ENCODE data around the gene TMTC3.
"Not testable (repeated sequence)": the region's sequence is repeated elsewhere in the genome, so short reads cannot be mapped to it uniquely, and the experiment has no call there.

The TMTC3 gene
- total RNA-seq, result 14.5 to 27.2 reads per million in 2 donors

DNA sequence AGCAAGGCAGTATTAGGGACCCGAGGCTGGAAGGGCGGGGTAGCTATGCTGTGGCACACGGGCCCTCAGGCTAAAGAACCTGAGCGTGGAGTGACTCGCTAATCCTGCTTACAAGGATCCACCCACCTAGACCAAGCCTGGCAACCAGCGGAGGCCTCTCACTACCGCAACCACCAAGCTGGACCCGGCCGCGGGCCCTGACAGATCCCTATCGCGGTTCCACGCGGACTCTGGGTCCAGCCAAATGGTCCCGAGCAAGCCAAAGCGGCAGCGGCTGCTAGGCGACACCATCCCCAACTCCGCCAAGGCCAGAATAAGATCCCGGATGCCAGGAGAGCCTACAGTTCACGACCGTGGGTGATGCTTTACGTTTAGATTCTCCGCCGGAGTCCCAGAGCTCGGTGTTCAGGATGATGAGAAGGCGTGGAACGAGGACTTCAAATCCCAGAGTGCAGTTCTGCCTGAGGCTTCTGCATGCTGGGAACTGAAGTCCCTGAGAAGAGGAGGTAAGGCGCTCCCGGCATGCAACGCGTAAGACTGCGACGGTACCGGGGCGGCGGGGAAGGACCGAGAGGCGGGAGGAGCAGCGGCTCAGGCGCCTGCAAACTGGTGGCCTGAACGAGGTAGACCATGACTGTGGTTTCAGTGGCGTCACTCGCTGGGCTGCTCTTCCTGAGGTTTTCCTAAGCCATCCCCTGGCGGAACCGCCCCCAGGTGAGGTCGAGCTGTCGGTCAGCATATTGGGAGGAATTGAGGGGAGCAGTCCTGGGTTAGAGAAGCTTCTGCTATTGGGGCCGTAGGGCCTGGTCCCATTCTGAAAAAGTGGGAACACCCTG lies at the start of gene TMTC3, which contains the start of gene CEP290:
Gene TMTC3 (plus strand): TSS at position 534 of the 836 bp plus-strand sequence. CDS start 6,009 bp downstream, outside the sequence.
Gene CEP290 (minus strand): TSS at position 315 of the 836 bp plus-strand sequence. CDS start 781 bp downstream, outside the sequence.
- peak; percentile 87 for DNase-seq

DNA sequence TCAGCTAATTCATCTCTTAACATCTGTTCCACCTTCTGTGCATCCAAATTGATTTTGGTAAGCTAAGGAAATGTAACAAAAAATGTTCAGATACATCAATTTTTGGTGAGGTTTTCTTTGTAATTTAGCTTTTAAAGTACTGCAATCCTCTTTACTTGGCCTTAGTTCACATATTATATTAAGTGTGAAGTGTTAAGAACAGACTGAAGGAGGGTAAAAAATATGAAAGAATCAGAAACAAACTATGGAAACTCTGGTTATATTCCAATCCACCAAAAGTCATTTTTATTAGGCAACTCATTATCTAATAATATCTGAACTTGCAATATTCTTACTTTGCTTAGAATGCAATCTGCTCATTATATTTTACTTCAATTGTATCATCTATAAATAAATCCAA lies 49.3 kb upstream of the TMTC3 start:
- no peak for DNase-seq

DNA sequence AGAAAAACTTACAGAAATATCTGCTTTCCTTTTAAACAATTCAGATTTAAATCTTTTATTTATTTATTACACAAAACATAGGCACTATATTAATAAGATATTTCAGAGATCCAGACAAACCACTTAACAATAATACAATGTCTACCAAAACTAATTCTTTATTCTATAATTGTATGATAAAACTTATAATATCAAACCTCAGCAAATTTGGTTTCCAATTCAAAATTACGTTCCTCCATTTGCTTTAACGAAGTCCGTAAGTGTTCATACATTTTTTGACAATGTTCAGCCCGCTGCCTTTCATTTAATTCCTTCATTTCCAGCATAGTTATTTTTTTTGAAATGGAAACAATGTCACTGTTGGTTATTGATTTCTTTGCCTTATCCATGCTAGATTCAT lies 48.5 kb upstream of the TMTC3 start:
- no peak for DNase-seq

DNA sequence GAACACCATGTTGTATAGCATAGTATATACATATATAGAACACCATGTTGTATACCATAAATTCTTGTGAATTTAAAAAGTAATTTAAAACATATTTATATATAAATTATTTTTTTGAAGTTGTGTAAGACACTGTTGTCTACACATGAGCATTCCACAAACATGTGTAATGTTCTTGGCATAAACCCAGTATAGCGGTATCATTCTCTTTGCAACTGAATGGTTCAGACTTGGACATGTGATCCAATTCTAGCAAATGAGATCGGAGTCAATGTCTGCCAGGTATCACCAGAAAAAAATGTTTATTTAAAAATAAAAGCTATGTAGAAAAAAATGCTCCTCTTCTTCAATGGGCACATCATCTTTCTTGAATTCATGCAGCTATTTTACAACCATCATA lies 34.1 kb upstream of the TMTC3 start:
- no peak for DNase-seq

DNA sequence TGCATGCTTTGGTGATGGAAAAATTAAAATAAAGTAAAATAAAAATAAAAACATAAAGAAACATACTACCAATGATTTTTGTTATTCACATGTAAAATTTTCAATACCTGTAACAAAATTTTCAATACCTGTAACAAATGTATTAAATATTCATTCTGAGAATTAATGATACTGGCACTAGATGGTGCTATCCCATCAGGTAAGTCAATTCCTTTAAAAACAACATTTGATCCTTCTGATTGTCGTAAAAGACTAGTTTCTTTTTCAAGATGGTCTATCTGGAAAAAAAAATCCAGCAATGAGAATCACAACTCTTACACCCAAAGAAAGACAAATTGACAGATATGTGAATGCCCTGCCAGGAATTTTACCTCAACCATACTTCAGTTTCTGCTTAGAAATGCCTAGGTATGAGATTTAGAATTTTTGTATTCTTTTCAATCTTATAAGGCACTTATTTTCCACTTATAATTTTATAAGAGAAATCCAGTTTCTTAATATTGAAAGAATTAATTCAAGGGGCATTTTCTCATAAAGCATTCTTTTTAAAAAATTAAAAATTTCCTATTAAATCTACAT lies 30.9 kb upstream of the TMTC3 start:
- no peak for DNase-seq

DNA sequence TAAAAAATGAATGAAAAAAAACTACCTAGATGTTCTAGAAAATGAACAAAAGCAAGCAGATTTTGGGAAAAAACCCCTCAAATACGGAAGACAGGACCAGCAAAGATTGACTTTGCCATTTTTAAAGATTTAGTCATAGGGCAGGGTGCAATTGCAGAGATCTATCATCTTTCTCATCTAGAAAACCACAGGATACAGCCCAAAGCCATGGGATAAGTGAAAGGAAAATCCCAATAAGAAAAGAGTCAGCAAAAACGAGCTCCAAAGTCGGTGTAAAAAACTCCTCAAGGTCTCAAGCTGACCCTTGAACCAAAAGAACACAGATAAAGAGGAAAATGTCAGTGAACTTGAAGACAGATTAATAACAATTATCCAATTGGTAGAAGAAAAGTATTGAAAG lies 28.2 kb upstream of the TMTC3 start:
- DNase-seq, result no peak

DNA sequence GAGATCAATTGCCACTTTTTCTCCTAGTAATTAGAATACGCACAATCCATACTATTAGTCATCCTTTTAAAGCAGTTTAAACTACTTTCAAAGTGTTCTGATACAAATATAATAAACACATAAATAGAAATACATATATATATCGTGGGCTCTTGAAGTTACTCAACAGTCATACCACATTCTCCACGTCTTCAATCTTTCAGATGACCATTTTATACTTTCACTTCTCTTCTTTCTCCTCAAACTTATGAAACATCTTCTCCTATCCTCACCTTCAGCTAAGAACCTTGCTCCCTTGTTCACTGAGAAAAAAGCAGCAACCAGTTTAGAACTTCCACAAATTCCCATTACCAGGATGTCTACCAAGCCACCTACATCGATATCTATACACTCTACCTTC lies 19.4 kb upstream of the TMTC3 start:
- no peak for DNase-seq

DNA sequence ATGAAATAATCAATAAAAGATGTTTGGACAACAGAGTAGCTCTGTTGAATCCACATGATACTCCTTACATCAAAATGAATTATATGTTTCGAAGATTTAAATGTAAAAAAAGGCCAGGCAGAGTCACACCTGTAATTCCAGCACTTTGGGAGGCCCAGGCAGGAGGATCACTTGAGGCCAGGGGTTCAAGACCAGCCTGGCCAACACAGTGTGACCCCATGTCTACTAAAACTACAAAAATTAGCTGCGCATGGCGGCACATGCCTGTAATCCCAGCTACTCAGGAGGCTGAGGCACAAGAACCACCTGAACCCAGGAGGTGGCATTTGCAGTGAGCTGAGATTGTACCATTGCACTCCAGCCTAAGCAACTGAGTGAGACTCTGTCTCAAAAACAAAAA lies 15.0 kb upstream of the TMTC3 start:
- DNase-seq, result no peak

DNA sequence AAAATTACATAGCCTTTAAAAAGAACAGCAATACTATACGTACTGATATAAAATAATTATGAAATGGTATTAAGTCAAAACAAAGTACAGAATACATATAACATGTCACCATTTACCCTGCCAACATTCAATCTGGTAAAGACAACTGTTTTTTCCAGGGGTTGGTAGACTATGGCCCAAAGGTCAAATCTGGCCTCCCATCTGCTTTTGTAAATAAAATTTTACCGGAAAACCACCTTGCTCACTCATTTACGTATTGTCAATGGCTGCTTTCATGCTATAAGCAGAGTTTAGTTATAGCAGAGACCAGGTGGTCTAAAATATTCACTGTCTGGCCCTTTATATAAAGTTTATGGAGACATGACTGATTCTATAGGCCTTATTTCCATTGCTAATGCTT lies 14.3 kb upstream of the TMTC3 start:
- DNase-seq, result no peak

DNA sequence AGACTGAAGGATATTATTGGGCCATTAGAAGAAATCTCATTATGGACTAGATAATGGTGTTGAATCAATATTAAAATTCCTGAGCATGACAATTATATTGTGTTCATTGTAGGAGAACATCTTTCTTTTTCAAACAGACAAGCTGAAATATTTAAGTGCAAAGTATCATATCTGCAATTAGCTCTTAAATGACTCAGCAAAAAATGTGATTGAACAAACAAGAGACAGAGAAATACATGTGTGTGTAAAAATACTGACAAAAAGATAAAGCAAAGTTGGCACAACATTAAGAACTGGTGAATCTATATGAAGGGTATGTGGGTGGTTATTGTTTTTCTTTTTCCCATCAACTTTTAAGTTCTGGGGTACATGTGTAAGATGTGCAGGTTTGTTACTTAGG lies 9.7 kb upstream of the TMTC3 start:
- DNase-seq, result no peak

DNA sequence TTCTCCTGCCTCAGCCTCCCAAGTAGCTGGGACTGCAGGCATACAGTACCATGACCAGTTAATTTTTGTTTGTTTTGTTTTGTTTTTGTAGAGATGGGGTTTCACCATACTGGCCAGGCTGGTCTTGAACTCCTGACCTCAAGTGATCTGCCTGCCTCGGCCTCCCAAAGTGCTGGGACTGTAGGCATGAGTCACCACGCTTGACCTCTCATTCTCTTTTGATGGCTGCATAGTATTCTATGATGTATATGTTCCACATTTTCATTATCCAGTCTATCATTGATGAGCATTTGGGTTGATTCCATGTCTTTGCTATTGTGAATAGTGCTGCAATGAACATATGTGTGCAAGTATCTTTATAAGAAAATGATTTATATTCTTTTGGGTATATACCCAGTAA lies 8.9 kb upstream of the TMTC3 start:
- not testable (repeated sequence) for DNase-seq

DNA sequence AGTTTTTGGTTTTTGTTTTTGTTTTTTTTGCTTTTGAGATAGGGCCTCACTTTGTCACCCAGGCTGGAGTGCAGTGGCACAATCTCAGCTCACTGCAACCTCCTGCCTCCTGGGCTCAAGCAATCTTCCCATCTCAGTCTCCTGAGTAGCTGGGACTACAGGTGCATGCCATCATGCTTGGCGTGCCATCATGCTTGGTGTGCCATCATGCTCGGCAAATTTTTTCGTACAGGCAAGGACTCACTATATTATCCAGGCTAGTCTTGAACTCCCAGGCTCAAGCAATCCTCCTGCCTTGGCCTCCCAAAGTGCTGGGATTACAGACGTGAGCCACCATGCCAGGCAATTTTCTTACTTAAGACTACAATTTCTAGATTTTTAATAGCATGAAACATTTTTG lies 2.4 kb upstream of the TMTC3 start:
- DNase-seq, result not testable (repeated sequence)

DNA sequence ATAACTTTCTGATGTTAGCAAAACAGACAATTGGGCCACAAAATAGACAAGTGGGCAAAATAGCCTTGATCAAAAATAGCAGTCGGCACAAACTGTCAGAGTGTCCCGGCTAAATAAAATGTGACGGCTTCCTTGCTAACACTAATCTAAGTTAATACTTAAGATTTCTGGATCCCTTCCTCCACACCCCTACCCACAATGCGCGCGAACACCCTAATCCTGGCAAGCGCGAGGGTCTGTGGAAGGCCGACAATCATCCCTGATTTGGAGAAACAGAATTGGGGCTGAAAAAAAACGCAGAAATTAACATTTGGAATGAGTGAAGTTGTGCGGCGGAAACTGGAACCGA lies 708 bp upstream of the TMTC3 start:
- DNase-seq, result no peak

DNA sequence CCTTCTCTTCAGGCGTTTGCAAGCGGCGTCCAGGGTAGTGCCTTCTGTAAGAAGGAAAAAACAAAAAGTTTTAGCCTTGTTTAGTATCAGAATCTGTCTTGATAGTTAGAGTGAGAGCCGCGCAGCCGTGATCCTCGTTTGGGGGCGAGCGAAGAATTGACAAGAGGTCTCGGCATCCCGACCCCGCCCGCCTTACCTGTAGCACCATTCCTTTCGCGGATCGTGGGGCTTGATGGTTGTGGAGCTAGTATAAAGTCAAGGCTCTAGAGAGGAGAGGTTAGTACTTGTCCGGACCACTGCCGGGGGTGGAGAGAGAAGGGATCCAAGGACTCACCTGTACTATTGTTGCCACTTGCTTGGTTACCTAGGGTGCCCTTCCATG lies 494 bp downstream of the TMTC3 start:
- DNase-seq, result peak; percentile 9

DNA sequence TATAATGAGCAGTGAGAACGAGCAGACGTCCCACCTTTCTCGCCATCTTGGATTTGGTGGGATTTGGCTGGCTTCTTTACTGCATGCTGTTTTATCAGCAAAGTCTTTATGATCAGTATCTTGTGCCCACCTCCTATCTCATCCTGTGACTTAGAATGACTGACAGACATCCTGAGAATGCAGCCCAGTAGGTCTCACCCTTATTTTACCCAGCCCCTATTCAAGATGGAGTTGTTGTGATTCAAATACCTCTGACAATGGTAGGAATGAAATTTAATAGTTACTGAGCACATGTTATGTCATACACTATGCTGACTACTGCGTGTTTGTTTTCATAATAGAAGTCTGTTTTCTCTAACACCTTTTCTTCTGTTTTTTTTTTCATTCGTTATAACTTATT lies 1.9 kb downstream of the TMTC3 start:
- no peak for DNase-seq

DNA sequence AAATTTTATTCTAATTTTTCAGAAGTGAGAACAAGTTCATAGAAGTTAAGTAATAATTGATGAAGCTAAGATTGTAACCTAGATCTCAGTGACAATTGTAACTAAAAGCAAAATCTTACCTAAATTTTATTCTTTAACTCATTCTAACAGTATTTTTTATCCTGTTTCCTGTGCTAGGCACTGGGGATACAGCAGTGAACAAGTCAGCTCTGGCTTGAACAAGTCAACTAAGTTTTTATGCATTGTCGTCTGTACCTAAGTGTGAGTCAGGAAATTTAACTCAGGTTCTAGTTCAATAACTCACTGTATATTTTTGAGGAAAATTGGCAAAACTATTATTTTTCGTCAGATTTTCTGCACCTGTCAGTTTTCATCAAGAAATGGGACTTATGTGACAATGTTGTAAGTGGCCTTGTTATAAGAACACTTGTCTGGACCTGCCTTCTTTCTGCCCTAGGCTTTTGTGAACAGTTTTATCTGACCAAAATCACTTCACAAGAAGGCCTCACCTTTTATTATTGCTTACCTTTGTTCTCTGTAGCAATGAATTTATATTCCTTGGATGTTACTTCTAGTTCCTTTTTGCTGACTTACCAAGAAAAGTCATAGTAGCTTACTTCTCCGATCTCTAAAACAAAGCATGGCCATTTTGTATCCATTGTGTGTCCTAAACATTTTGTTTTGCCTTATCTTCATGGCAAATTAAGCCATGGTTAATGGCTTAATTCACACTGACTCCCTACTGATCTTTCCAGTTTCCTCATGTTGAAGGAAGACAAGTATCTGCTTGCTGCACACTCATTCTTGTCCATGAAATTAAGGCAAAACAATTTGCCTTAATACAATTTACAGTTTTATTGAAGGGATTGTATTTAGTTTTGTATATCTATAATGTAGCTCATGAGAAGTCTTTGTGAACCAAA lies 2.7 kb downstream of the TMTC3 start:
- no peak for DNase-seq

DNA sequence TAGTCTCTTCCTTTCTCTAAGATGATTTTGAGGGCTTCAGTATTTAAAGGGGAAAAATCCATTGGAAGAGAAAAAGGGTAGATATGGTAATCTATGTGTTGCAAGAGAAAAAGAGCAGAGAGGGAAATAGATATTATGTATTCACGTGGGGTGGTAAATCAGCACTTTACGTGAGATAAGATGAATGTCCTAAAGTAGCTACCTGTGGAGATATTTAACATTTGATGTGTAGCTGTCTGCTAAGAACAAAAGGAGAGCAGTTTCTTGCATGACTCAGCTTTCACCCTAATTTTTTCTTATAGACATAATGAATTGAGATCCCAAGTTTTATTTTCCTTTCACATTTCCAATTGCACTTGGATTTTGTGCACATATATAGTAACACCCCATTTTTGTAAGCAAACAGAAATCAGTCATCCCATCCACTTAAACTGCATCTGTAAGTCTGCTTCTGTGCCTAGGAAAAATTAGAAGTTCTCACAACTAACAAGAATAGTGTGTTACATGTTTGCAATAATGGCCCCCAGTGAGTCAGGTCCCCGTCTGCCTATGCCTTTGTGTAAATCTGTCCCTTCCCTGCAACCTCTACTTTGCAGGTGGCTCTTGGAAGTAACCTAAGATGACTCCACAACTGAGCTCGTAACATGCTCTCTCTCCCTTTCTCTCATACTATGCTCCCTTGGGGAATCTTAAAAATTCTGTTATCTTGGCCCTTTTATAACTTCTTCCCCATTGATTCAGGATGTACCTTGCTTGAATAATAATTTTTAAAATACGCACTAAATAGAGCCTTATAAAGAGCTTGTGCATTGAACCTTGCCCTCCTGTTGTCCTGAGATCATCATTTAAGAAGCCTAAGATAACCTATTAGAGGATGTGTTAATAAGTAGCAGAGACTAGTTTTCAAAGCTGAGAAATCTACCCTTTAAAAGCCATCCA lies 3.7 kb downstream of the TMTC3 start:
- no peak for DNase-seq

DNA sequence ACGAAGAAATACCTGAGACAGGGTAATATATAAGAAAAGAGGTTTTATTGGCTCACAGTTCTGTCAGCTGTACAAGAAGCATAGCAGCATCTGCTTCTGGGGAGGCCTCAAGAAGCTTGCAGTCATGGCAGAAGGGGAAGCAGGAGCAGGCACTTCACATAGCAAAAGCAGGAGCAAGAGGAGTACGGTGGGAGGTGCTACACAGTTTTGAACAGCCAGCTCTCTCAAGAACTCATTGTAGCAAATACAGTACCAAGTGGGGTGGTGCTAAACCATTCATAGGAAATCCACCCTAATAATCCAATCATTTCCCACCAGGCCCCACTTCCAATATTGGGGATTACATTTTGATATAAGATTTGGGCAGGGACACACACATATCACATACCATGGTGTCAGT lies 8.0 kb downstream of the TMTC3 start:
- no peak for DNase-seq

DNA sequence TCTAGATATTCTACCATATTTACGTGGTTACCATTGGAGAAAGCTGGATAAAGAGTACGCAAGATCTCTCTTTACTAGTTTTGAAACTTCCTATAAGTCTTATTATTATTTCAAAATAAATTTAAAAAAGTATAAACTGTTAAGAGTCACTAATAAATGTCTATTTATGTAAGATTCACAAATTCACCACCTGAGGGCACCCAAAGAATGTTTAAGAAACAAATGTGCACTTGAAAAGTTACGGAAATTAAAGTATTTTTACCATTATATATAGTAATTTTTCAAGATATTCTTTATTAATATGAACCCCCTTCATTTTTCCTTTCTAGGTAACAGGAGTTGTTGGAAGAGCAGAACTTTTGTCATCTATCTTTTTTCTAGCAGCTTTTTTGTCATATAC lies 11.9 kb downstream of the TMTC3 start:
- DNase-seq, result no peak

DNA sequence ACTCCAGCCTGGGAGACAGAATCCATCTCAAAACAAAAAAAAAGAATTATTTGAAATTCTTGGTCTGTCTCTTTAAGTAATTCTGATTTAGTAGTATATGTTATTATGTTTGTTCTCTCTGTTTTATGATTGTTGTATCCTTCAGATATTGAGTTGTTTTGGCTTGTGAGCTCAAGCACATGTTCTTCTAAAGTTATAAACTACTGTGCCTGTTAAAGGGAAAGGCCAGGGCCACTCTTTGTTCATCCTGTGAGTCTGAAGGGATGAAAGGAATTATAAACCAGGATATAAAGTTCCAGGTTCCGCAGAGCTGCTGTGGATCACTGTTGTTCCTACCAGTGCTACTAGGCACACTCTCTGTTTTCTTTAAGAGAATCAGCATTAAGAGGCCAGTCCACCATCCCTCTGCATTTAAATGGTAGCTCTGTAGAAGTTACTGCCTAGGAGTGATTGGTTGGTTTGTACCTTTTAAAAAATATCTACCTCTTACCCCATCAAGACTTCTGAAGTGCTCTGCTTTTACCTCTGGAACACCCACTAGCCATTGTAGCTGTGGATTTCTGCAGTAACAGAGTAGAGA lies 14.1 kb downstream of the TMTC3 start:
- no peak for DNase-seq

DNA sequence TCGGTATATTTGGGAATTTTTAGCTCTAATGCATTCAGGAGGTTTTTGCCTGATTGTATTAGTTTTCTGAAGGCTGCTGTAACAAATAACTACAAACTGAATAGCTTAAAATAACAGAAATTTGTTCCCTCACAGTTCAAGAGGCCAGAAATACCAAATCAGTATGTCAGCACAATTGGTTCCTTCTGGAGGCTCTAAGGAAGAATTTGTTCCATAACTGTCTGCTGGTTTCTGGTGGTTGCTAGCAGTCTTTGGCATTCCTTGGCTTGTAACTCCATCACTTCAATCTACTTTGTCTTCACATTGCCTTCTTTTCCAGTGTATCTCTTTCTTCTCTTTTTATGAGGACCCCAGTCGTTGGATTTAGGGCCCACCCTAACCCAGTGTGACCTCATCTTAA lies 21.3 kb downstream of the TMTC3 start:
- no peak for DNase-seq

DNA sequence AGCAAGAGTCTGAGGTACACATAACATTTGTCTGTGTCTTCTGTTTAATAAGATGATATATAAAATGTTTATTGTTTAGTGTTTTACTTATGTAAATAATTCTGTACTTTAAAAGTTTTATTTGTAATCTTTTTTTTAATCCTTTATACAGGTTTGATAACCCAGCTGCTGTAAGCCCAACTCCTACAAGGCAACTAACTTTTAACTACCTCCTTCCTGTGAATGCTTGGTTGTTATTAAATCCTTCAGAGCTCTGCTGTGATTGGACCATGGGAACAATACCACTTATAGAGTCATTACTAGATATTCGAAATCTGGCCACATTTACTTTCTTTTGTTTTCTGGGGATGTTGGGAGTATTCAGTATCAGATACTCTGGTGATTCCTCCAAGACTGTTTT lies 24.1 kb downstream of the TMTC3 start:
- no peak for DNase-seq
